Measurements from ENCODE around the gene FLVCR1.

DNA sequence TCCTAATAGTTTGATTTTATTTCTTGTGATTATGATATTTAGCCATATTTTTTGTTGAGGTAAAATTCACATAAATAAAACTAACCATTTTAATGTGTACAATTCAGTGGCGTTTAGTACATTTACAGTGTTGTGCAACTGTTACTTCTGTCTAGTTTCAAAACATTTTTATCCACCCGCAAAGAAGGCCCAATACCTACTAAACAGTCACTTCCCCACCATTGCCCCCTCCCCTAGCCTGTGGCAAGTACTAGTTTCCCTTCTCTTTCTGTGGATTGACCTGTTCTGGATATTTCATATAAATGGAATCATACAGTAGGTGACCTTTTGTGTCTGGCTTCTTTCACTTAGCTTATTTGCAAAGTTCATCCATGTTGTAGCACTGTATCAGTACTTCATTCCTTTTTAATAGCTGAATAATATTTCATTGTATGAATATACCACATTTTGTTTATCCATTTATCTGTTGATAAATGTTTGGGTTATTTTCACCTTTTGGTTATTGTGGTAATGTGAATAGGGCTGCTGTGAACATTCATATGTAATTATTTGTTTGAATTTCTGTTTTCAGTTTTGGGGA lies 4.1 kb downstream of the FLVCR1 start:
- no peak for TF ChIP-seq POLR2A (IDR thresholded peaks at IDR 0.05)
- TF ChIP-seq, protein P1, sequence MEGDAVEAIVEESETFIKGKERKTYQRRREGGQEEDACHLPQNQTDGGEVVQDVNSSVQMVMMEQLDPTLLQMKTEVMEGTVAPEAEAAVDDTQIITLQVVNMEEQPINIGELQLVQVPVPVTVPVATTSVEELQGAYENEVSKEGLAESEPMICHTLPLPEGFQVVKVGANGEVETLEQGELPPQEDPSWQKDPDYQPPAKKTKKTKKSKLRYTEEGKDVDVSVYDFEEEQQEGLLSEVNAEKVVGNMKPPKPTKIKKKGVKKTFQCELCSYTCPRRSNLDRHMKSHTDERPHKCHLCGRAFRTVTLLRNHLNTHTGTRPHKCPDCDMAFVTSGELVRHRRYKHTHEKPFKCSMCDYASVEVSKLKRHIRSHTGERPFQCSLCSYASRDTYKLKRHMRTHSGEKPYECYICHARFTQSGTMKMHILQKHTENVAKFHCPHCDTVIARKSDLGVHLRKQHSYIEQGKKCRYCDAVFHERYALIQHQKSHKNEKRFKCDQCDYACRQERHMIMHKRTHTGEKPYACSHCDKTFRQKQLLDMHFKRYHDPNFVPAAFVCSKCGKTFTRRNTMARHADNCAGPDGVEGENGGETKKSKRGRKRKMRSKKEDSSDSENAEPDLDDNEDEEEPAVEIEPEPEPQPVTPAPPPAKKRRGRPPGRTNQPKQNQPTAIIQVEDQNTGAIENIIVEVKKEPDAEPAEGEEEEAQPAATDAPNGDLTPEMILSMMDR (IDR thresholded peaks at IDR 0.05): no peak

Measured in right lobe of liver (tissue), 4 donors.